ENCODE measurements around the gene APBB2. TPM values are rescaled to one million over a fixed set of nuclear protein-coding genes. Genes with fewer than 3 reads are reported as not detected.
"Not testable (repeated sequence)": the region's sequence is repeated elsewhere in the genome, so short reads cannot be mapped to it uniquely, and the experiment has no call there.

APBB2 gene
- total RNA-seq, 2 experiments from 2014 or later = 1.3 to 1.5 TPM

DNA sequence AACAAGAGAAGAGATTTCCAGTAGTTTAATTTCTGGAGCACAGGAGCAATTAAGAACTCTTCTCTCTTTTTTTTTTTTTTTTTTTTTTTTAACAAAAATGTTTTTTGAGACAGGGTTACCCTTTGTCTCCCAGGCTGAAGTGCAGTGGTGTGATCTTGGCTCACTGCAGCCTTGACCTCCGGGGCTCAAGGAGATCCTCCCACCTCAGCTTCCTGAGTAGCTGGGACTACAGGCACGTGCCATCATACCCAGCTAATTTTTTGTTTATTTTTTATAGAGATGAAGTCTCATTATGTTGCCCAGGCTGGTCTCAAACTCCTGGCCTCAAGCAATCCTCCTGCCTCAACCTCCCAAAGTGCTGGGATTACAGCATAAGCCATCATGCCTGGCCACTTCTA lies 221.0 kb downstream of the APBB2 start:
- intact Hi-C loops (cut with DNase I, micrococcal nuclease); H3K9me3 Mint-ChIP-seq (ENCODE audit: low read depth); POLR2A ChIA-PET; ATAC-seq; DNase-seq; H3K4me3 Mint-ChIP-seq; CTCF ChIA-PET; H3K36me3 Mint-ChIP-seq (ENCODE audit: low read depth); H3K4me1 Mint-ChIP-seq; H3K27ac Mint-ChIP-seq; H3K27me3 Mint-ChIP-seq: not testable (repeated sequence)

DNA sequence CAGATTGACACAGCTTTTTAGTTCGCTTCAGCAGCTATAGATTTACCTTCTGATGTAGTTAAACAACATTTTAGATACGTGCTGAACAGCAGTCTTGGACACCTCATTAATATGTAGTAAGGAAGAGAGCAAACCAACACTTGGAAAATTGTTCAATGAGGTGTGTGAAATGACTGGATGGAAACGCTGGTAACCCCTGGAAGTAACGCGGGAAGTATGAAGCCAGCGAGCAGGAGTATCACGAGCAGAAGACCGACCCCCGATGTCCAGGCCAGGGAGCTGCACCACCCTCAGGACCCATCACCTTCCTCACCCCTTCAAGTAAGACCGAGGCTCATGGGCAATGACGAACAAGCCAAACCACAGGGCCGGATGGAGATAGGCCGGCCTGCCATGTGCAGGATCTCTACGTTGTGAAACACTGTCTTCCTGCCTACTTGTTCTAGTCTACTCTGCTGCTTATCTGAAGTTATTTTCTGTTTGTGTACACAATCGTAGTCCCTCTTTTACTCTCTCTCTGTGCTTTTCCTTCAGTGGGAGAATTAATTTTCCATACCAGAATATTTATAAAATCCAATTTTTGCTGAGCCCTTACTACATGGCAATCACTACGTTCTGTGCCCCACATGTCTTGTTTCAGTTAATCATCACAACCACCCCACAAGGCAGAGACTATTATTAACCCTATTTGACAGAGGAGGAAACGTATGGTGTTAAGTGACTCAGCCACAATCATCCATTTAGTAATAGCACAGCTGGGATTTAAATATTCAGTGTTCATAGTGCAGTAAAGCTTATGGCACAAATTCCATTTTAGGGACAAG lies 221.7 kb downstream of the APBB2 start:
- ChIA-PET CTCF (no interaction called here), POLR2A (no interaction called here)
- intact Hi-C loops (cut with DNase I, micrococcal nuclease) = no loop called here
- Mint-ChIP-seq H3K36me3 (ENCODE audit: low read depth) (no peaks in the 10 kb centered on the region), H3K4me3 (no peak overlapping the region), H3K4me1 (no peaks in the 10 kb centered on the region), H3K9me3 (ENCODE audit: low read depth) (no peaks in the 10 kb centered on the region), H3K27ac (no peak overlapping the region), H3K27me3 (peaks cover 11% of the 10 kb centered on the region)
- DNase-seq = peak; percentile 12
- ATAC-seq = no peak

- Mint-ChIP-seq H3K4me3 (no peak overlapping the region), H3K9me3 (ENCODE audit: low read depth) (no peaks in the 10 kb centered on the region), H3K27ac (no peak overlapping the region), H3K36me3 (ENCODE audit: low read depth) (no peaks in the 10 kb centered on the region), H3K4me1 (no peaks in the 10 kb centered on the region), H3K27me3 (peaks cover 6% of the 10 kb centered on the region)
- ATAC-seq = no peak
- CTCF ChIA-PET = interaction anchor here (0.6 kb wide), 1 partner anchor 788 kb away, joined by 3 read pairs; no protein-coding TSS in a partner anchor
- DNase-seq = no peak
- intact Hi-C loops (cut with DNase I, micrococcal nuclease) = no loop called here
- POLR2A ChIA-PET = no interaction called here
Observed at GRCh38 chr4:40991908-40992307, 222.4 kb downstream of the APBB2 start.

DNA sequence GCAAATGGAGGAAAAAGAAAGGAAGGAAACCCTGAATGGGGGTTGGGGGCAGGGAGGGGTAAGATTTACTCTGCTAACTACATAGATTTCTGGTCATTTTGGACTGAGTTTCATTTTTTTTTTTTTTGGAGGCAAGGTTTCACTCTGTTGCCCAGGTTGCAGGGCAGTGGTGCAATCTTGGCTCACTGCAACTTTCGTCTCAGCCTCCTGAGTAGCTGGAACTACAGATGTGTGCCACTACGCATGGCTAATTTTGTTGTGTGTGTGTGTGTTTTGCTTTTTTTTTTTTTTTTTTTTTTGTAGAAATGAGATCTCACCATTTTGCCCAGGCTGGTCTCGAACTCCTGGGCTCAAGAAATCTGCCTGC lies 223.5 kb downstream of the APBB2 start:
- H3K36me3 Mint-ChIP-seq (ENCODE audit: low read depth) = no peaks in the 10 kb centered on the region
- H3K4me1 Mint-ChIP-seq = no peaks in the 10 kb centered on the region
- no peak overlapping the region for H3K27ac Mint-ChIP-seq
- intact Hi-C loops (cut with DNase I, micrococcal nuclease) = no loop called here
- ChIA-PET POLR2A (no interaction called here), CTCF (no interaction called here)
- H3K9me3 Mint-ChIP-seq (ENCODE audit: low read depth) = no peaks in the 10 kb centered on the region
- no peak for DNase-seq
- no peak overlapping the region for H3K4me3 Mint-ChIP-seq
- peaks cover 2% of the 10 kb centered on the region for H3K27me3 Mint-ChIP-seq
- no peak for ATAC-seq

DNA sequence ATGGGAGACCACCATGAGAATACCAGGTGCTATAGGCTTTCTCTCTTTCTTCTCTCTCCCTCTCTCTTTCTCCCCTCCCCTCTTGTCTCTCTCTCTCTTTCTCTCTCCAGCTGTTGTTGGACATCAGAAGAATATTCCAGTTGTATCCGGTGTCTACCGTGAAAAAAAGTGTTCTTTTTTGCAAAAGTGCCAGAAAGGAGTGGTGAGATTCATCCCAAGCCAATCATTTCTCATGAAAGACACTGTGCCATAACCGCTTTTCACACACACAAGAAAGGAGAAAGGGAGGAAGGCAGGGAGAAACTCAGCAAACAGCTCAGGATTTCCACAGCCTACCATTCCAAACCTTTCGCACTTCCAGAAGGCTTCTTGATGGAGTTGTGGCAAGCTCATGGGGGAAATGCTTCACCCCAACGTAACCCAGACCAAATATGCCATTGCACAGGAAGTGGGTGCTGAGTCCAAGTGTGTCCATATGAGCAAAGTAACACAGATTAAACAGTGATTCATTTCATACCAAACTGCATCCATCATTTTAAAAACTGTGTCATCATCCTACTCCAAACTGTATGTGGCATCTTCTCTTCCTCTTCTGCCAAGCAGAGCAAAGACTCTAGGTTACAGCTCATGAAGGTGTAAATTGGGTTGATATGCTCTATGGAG lies 224.0 kb downstream of the APBB2 start:
- H3K27me3 Mint-ChIP-seq = peaks cover 2% of the 10 kb centered on the region
- H3K9me3 Mint-ChIP-seq (ENCODE audit: low read depth) = no peaks in the 10 kb centered on the region
- intact Hi-C loops (cut with DNase I, micrococcal nuclease) = no loop called here
- DNase-seq (no peak), ATAC-seq (peak; percentile 58)
- H3K27ac Mint-ChIP-seq = no peak overlapping the region
- ChIA-PET POLR2A (no interaction called here), CTCF (interaction anchor here (1.1 kb wide), 1 partner anchor 11 kb away, joined by 5 read pairs; no protein-coding TSS in a partner anchor)
- H3K4me1 Mint-ChIP-seq = no peaks in the 10 kb centered on the region
- no peak overlapping the region for H3K4me3 Mint-ChIP-seq
- H3K36me3 Mint-ChIP-seq (ENCODE audit: low read depth) = no peaks in the 10 kb centered on the region

- Mint-ChIP-seq H3K4me3 (no peak overlapping the region), H3K36me3 (ENCODE audit: low read depth) (no peaks in the 10 kb centered on the region)
- CTCF ChIA-PET = interaction anchor here (1.8 kb wide), 1 partner anchor 11 kb away, joined by 6 read pairs; no protein-coding TSS in a partner anchor
Observed at GRCh38 chr4:40987151-40987550, 227.2 kb downstream of the APBB2 start.

DNA sequence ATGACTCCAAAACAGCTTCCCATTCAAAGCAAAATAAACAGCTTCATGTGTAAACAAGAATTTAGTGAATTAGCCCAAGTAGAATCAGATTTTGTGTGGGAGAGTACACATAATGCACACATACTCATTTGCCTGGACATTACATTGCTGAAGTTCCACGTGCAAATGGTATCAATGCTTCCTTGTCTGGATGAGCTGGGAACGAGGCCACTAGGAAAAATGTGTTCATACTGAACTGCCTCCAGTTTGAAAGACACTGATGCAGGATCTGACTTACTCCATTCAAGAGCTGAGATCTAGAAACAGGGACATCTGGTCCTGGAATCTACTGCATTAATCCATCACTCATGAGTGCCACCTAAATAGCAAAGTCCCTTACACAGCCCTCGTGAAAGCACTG lies 228.0 kb downstream of the APBB2 start:
- H3K27ac Mint-ChIP-seq = no peak overlapping the region
- POLR2A ChIA-PET = no interaction called here
- CTCF ChIA-PET = interaction anchor here (1.8 to 2.1 kb wide), 2 partner anchors 10 to 11 kb away, joined by 6 to 7 read pairs; no protein-coding TSS in a partner anchor
- peaks cover 5% of the 10 kb centered on the region for H3K27me3 Mint-ChIP-seq
- H3K36me3 Mint-ChIP-seq (ENCODE audit: low read depth) = no peaks in the 10 kb centered on the region
- ATAC-seq = no peak
- no peak overlapping the region for H3K4me3 Mint-ChIP-seq
- intact Hi-C loops (cut with DNase I, micrococcal nuclease) = no loop called here
- H3K9me3 Mint-ChIP-seq (ENCODE audit: low read depth) = no peaks in the 10 kb centered on the region
- H3K4me1 Mint-ChIP-seq = no peaks in the 10 kb centered on the region
- no peak for DNase-seq

More at GRCh38 chr4:40987151-40987550, 227.2 kb downstream of the APBB2 start:
- ATAC-seq = no peak
- H3K27ac Mint-ChIP-seq = no peak overlapping the region
- intact Hi-C loops (cut with DNase I, micrococcal nuclease) = no loop called here
- no peak for DNase-seq
- H3K9me3 Mint-ChIP-seq (ENCODE audit: low read depth) = no peaks in the 10 kb centered on the region
- peaks cover 2% of the 10 kb centered on the region for H3K27me3 Mint-ChIP-seq
- POLR2A ChIA-PET = no interaction called here
- H3K4me1 Mint-ChIP-seq = no peaks in the 10 kb centered on the region

- Mint-ChIP-seq H3K36me3 (ENCODE audit: low read depth) (no peaks in the 10 kb centered on the region), H3K9me3 (ENCODE audit: low read depth) (no peaks in the 10 kb centered on the region), H3K27me3 (peaks cover 6% of the 10 kb centered on the region), H3K4me3 (no peak overlapping the region), H3K4me1 (no peaks in the 10 kb centered on the region), H3K27ac (no peak overlapping the region)
- DNase-seq = no peak
- intact Hi-C loops (cut with DNase I, micrococcal nuclease) = no loop called here
- CTCF ChIA-PET = interaction anchor here (2.1 kb wide), 1 partner anchor 14 kb away, joined by 7 read pairs; no protein-coding TSS in a partner anchor
- ATAC-seq = no peak
- POLR2A ChIA-PET = no interaction called here
Observed at GRCh38 chr4:40984051-40984450, 230.3 kb downstream of the APBB2 start.

GRCh38 chr4:40980318-40980883 lies 233.9 kb downstream of the APBB2 start:
- no peaks in the 10 kb centered on the region for H3K4me1 Mint-ChIP-seq
- no peaks in the 10 kb centered on the region for H3K36me3 Mint-ChIP-seq (ENCODE audit: low read depth)
- no peak for ATAC-seq
- H3K4me3 Mint-ChIP-seq = no peak overlapping the region
- peaks cover 9% of the 10 kb centered on the region for H3K27me3 Mint-ChIP-seq
- ChIA-PET POLR2A (no interaction called here), CTCF (no interaction called here)
- DNase-seq = no peak
- H3K9me3 Mint-ChIP-seq (ENCODE audit: low read depth) = no peaks in the 10 kb centered on the region
- no peak overlapping the region for H3K27ac Mint-ChIP-seq
- intact Hi-C loops (cut with DNase I, micrococcal nuclease) = no loop called here

DNA sequence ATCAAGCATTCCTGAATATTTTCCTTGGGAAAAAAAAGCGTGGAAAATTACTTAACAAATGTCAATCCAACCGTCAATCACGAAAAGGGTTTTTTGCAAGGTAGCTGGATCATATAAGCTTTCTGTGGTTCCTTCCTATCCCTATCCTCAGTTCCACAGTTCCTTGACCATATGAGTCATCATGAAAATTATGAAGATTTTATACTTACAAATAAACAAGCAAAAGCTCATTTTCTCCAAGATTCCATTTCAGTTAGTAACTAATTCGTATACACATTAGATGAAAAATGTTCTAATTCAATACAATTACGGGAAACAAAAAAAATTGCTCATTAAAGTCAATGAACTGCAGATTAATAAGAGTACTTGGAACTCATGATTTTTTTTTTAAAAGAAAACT lies 235.8 kb downstream of the APBB2 start:
- DNase-seq (no peak), ATAC-seq (no peak)
- no peak overlapping the region for H3K27ac Mint-ChIP-seq
- POLR2A ChIA-PET = no interaction called here
- H3K9me3 Mint-ChIP-seq (ENCODE audit: low read depth) = no peaks in the 10 kb centered on the region
- H3K27me3 Mint-ChIP-seq = peaks cover 15% of the 10 kb centered on the region
- intact Hi-C loops (cut with DNase I, micrococcal nuclease) = loop anchor here in 1 of 2 experiments (10.0 kb wide), 1 partner anchor 686 kb away; no protein-coding TSS in a partner anchor
- H3K4me3 Mint-ChIP-seq = no peak overlapping the region
- no peaks in the 10 kb centered on the region for H3K36me3 Mint-ChIP-seq (ENCODE audit: low read depth)
- CTCF ChIA-PET = interaction anchor here (0.6 to 1.8 kb wide), 3 partner anchors 11 to 1728 kb away, joined by 3 to 5 read pairs (median 3); no protein-coding TSS in a partner anchor
- no peaks in the 10 kb centered on the region for H3K4me1 Mint-ChIP-seq

DNA sequence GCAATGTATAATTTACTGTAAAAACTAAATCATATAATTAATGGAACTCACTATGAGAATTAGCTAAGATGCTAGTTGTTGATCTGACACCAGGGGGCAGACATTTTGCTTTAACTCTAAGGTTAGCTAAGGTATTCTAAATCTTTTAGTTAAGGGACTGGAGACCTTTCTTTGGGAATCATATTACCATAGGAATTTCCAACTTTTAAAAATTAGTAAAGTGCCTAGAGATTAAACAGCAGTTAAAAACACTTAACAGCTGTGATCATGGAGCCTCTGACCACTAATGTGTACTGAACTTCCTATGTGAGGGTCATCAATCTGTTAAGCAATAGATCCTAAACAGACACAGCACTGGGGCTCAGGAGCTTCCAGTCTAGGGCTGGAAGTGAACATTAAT lies 238.0 kb downstream of the APBB2 start:
- Mint-ChIP-seq H3K9me3 (ENCODE audit: low read depth) (no peaks in the 10 kb centered on the region), H3K27me3 (peaks cover 16% of the 10 kb centered on the region), H3K36me3 (ENCODE audit: low read depth) (no peaks in the 10 kb centered on the region), H3K4me1 (no peaks in the 10 kb centered on the region), H3K4me3 (no peak overlapping the region), H3K27ac (no peak overlapping the region)
- POLR2A ChIA-PET = no interaction called here
- intact Hi-C loops (cut with DNase I, micrococcal nuclease) = loop anchor here (1.0 to 10.0 kb wide), 3 partner anchors 238 to 688 kb away; partner anchors contain the start of gene APBB2 (in 2 of the 2)
- CTCF ChIA-PET = interaction anchor here (0.6 to 2.0 kb wide), 15 partner anchors 8 to 304 kb away, joined by 3 to 9 read pairs (median 3); partner anchors contain the start of gene APBB2
- peak; percentile 18 for DNase-seq
- no peak for ATAC-seq

Measured in activated CD4-positive, alpha-beta T cell treated with anti-CD3 and anti-CD28 coated beads for 36 hours (primary cell).